COLO829 (cell line): Measurements from ENCODE around the gene ELMO1.

Experiments used
- DNase-seq: peaks from one replicate; pipeline ENCODE4 v3.0.0; 2012; ENCODE audit warnings: low spot score

The ELMO1 gene

DNA sequence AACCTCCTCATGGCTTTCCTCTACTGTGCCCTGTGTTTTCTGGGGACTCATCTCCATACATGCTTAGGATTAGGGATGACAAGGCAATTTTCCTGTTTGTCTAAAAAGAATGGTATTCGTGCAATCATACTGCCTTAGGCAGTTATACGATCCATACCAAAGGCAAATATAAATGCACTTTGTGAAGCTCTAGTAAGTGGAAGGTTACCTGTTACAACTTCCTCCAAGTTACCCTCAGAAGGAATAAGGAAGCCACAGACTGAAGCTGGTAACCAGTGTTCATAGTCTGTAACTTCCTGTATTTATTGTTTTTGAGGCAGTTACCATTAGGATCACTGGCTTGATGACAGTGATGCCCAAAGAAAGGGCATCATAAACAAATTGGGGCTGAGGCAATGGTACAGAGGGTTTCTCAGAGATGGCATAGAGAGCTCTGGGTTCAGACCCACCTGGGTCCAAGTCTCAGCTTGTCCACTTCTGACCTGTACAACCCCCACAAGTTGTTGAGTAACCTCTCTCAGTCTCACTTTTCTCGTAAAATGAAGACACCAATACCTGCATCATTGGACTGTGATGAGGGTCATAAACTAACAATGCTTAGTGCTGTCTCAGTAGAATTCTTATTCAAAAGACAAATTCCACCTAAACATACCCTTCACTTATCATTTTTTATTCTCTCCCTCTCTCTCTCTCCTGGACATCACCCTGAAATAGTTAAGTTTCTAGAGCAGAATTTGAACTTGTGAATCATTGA is 138.2 kb downstream of the ELMO1 start:
- no peak for DNase-seq

DNA sequence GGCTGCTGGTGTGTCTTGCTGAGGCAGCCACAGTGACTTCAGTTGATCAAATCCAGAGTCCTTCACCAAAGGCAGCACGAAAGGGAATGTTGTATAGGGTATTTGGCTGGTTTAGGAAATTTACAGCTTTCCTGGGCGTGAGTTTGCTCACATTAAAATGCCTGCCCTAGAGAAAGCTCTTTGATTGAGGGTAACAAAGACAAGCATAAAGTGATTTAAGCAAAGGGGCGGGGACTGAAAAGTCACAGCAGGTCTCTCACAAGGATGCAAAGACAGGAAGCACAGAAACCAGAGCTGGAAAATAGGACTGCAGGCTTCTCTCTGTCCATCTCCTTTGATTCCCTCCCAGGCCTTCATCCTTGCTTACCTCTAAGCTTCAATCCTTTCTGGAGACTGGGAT is 139.2 kb downstream of the ELMO1 start:
- no peak for DNase-seq

DNA sequence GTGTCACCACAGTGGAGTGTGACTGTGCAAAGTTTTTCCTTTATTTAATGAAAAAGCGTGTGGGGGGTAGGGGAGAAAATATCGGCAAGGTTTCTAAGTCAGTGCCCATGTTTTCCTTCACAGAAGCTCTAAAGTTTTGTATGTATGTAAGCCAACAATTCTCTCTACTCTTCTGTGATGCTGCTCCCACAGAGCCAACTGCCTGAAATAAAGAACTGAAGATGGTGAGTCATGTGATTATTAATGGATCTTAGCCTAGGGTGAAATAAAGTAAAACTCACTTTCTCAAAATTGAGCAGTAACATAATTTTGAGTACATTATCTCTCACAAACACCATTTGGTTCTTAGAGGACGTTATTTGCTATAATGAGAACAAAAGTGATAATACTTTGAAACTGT is 143.7 kb downstream of the ELMO1 start:
- no peak for DNase-seq

DNA sequence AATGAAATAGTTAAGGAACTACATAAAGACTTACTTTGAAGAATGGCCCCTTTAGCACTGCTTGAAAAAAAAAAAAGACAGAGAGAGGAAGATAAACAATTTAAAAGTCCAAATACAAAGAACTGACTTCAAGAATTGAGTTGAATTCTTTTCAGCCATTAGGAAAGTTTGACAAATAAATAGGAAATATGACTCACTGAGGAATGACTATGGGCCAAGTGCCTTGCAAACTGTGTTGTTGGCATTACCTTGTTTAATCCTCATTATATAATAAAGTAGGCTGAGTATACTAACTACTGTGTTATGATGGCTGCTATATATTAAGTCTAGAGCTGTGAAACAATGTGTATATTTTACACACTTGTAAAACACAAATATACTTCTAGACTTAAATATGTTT is 151.1 kb downstream of the ELMO1 start:
- DNase-seq: no peak

DNA sequence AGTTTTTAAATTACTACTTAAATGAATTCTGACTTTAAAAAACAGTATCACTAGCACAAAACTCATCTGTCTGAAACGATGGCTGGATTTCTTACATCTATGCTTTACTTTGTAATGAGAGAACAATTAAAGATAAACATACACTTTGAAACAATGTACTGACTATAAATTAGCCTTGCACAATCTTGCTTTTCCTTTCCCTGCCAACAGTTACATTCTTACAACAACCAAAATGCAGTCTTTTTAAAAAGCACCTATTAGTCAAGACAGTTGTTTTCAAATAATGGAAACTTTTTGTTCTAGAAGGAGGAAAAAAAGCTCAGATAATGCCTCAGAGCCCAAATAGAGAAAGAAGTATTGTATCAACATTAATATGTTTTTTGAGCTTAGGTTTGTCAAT is 153.3 kb downstream of the ELMO1 start:
- DNase-seq: no peak

DNA sequence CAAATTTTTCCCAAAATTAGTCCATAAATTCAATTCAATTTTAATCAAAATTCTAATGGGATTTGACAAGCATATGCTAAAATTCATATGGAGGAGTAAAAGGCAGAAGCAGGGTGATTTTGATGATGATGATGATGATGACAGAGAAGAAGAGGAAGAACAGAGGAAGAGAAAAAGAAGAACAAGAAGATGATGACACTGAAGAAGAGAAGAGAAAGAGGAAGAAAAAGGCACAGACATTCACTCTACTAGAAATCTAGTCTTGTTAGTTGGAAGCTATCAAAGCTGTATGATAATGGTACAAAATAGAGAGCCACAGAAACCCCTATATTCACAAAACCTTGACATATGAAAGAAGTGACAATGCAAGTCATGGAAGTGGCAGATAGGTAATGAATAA is 157.9 kb downstream of the ELMO1 start:
- DNase-seq: no peak

DNA sequence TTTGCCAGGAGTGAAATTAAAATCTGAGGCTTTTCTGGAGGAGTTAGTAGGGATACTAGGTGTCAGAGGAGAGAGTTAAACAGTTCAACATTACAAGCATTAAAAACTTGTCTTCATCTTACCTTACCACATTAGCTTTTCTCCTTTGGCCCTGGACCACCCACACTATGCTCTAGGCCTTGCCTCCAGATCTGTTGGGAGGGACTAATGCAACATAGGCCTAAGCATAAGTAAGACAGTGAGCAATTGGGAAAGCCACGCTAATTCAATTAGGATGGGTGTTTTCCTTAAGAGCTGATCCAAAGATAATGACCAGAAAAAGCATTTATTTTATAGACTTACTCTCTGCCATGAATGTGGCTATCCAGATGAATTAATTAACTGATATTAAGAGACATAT is 158.9 kb downstream of the ELMO1 start:
- DNase-seq: no peak

DNA sequence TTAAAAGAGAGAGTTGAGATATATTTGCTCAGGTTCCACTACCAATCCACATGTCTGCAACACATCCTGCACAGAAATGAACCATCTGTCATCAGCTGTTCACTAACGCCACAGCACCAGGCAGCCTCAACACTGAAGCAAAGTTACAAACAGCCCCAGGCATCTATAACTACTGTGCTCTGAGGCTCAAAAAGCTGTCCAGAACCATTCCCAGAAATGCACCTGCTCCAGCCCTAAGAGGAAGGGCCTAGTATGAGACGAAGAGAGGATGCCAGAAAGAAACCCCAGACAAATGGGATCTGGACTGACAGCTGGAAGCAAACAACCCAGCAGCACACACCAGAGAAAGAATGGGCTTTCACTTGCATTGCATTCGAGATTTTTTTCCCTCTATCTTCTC is 159.3 kb downstream of the ELMO1 start:
- no peak for DNase-seq

DNA sequence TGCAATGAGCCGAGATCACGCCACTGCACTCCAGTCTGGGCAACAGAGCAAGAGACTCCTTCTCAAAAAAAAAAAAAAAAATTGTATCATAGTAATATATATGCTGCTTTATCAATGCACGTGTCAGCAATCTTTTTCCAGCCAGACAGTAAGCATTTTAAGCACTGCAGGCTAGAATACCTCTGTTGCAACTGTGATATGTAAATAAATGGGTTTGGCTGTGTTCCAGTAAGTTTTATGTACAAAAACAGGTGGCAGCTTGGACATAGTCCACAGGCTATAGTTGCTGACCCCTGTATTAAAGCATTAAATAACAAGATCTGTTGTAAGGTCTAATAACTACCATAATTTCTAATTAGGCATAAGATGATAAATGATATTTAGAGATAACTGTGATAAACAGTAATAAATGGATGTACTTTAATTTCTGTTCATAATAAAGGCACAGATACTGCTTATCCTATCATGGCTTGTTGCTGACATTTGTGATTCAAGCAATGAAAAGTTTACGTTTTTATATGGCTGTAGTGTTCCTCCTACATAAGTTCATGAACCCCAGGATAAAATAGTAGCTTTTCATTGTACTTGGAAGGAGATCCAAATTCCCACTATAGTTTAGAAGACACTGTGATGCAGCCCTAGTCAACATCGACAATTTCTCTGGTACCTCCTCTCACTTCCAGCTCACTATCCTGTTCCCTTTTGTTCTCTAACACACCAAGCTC is 161.4 kb downstream of the ELMO1 start:
- no peak for DNase-seq

DNA sequence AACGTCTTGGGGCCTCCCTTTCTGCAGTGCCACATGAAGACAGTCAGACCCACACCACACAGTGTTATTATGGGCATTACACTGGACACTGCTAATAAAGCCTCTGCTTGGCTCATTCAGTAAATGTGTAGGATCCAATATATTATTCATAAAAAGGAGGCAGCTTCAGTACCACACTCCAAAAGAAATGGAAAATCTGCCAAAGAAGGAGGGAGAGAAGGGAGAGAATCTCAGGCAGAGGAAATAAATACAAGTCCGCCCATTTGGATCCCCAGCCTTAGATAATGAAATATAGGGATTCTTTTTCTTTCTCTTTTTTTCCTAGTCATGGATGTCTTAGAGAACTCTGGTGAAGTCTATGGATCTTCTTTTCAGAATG is 162.2 kb downstream of the ELMO1 start:
- DNase-seq: no peak

DNA sequence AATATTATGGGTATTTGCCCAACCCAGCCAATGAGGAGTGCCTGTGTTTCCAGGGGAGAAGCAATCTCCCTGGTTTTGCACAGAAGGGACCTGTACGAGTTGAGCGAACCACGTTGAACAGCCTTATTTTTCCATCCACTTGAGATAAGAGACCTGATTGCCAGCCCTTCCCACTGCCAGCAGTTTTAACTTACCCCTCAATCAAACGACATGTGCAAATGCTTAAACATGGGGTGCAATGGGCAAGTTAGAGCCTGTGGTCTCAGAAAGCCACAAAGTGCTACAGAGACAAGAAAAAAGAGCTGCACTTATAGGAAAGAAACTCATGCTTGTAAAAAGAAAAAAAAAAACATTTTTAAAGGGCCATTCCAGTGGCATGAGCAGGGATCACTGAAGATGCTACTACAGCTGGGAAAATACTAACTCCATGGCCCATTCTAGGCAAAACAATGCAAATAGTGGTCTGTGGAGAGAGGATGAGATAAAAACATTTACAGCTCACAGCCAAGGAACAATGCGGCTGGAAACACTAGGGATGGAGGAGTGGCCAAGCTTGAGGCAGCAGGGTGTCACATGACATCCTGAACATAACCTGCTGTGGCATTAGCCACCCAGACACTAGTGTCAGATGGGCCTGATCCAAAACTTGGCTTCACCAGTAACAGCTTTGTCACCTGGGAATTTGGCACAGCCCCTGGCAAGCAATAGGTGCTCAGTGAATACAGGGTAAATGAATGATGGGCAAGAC is 162.8 kb downstream of the ELMO1 start:
- DNase-seq: no peak

DNA sequence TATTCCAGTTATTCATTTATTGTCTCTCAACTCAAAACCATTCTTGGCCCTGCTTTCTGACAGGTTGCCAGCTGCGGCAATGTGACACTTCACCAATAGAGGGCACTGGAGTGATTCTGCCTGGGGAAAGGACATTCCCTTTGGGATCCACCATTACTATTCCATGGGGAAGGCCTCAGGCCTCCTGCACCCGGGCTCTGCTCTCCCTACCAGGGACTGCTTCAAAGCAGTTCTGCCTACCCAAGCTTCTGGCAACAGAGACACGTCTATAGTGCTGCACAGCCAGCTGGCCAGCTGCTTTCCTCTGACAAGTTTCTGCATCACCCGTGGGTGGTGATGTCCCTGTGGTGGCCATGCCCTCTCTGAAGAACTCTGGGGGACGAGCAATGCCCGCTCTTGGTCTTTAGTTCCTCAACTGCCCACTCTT is 163.8 kb downstream of the ELMO1 start:
- peak; percentile 68 for DNase-seq

DNA sequence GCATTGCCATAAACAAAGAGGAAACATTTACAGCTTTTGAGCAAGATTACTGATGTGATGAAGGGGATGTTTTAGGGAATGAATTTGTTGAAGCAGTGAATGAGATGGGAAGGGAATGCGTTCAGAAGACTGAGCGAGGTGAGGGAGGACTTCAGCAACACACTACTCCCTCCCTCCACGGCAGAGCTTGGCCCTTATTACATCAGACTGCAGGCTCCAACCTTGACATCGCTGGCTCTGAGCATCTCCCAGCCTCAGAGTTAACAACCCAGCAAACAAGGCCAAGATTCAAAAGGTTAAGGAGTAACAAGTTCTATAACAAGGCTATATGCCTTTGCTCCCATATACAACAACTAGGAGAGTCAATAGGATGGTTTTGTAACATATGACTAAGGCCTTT is 164.4 kb downstream of the ELMO1 start:
- DNase-seq: no peak

DNA sequence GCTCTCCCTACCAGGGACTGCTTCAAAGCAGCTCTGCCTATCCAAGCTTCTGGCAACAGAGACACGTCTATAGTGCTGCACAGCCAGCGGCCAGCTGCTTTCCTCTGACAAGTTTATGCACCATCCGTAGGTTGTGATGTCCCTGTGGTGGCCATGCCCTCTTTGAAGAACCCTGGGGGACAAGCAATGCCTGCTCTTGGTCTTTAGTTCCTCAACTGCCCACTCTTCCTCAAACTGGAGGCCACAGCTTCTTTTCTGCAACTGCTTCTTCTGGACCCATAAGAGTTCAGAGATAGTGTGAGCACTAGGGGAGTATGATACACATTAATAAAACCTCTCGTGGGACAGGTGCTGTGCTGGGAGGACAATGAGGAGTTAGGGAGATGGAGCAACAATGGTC is 164.9 kb downstream of the ELMO1 start:
- no peak for DNase-seq

DNA sequence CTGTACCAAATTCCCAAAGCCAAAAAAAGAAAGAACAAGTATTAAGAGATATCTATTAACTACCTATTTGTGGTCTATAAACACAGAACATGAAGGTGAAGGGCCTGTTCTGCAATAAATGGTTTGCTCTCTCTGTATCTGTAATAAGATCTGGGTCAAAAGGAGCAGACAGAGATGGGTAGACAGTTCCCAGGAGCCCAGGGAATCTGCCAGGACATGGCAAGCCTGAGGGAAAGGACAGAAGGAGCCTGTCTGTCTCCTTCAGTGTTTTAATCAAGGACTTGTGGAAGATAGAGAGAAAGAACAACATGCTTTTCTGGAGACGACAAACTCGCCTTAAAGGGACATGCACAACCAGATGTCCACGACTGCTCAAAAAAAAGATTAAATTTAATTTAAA is 165.7 kb downstream of the ELMO1 start:
- DNase-seq: no peak

DNA sequence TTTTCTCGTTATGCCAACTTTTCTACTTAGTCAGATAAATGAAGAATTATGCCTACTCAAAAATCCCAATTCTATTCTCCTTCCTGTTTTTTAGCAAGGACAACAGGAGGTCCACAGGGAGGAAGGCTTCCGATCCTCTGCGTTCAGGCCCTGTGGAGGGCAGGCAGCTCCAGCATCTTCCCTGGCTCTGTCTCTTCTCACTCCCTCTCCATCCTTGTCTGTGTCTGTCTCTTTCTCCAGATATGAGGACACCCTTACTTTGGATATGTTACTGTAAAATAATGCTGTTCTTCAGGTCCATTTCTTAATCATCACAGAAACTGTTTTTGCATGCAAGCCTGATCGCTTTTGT is 166.6 kb downstream of the ELMO1 start:
- DNase-seq: no peak

DNA sequence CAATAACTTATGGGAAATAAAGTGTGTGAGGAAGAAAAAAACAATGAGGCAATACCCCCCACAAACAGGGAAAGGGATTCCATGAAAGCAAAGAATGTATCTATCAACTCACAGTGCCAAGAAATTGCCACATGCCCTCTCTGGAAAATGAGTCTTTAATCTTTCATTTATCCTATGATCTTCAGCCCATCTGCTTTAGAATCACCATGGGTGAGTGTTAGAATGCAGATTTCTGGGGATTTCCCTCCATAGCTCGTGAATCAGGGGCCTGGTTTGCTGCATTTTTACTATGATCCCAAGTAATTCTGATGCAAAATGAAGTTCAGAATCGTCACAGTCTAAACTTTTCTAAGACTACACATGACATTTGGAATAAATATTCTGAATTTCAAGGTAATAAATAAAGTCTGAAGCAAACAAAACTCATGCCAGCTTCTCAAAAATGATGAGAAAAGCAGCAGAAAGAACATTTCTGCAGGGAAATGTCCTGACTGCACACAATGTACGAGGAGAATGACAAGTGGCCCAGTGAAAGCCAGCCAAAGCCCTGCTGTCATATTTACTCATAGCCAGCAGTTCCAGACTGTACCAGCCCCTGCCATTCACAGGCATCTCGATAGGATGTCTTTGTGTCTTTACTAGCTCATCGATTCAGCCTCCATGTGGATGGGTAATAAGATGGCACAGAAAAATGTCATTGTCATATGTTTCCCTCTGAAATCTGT is 167.1 kb downstream of the ELMO1 start:
- DNase-seq: no peak

DNA sequence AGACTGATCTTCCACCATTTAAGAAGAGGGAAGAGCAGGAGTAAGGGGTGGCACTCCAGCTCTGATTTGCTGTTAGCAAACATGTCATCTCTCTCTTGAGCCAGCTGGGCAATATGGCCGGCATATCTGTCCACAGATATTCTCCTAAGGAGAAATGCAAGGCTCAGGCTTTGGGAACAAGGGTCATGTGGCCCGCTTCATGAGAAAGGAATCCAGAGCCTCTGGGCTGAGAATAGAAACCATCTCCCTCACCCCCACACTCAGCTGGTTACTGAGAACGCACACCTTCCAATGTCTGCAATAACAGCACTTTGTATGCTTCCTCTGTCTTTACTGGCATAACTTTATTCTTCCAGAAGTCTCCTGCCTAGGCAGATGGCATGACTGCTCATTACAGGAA is 171.2 kb downstream of the ELMO1 start:
- no peak for DNase-seq

DNA sequence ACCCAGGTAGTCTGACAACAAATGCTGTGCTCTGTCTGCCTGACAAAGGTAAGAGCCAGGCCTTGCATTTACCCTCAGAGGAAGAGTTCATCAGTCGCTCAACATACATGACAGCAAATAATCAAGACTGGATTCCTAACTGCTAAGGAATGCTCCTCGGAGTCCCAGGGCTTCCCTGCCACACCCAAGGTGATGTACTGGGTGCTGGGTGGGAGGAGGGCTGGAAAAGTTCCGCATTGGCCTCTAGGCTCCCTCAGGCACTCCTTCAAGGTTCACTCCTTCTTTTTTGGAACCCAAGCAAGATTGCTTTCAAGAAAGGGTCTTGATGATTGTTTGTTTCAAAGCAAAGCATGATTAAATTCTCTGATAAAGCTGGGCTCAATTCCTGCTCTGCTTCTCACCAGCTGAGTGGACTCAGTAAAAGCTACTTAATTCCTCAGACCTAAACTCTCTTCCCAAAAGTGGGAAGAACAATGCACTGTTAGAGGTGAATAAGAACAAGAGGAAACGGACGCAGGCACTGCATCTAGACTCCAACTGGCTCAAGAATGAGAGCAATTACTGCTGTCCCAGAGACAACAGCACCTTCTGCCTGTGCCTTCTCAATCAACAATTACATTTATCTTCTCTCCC is 173.5 kb downstream of the ELMO1 start:
- DNase-seq: no peak

DNA sequence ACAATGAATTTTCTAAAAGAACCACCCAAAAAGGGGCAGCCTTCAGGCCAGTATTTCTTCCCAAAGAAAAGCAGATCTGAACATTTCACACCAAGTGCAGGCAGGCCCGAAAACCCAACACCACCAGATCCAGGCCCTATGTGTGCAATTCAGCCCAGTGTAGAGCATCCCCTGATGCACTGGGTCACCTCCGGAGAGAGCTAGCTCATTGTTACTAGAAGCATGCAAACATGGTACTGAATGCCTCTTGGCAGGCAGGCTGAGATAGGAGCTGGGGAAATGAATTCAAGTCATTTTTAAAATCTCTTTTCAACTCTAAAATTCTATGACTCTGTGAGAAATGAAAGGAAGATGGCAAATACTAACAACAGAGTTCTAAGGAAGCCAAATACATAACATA is 174.8 kb downstream of the ELMO1 start:
- DNase-seq: no peak

DNA sequence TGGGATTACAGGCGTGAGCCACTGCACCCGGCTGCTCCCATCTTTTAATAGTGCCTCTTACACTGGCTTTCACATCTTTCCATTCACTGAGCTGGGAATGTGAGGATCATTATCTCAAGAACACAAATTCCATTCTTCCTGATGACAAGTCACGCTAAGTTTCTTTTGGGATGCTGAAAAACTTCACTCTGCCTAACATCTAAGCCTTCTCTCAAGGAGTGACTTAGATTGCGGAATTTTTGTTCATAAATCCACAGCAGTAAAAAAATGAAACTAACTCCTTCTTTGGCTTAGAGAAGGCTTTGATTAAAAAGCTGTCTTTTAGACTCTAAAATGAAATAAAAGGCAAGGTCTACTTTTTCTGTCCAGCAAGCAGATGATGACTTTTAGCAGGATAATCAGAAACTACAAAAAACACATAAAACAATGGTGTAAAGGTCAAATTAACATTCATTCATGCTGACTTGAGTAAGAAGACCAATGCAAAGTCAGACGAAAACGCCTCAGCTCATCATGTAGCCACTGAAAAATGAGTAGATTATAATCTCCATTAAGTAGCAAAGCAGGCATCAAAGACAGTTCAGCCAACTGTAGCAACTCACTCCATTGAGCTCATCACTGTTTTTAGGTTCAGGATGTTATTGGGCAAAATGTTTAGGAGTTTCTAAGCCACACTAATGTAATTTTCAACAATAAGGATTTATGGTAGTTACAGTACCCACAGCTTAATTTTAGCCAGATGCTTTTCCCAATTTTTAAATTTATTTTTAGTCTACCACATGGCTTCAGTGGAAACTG is 178.8 kb downstream of the ELMO1 start:
- DNase-seq: no peak
